Occipital lobe (tissue), 2 donors: ENCODE measurements around the gene KCNH6. TPM values are rescaled to one million over a fixed set of nuclear protein-coding genes. Genes with fewer than 3 reads are reported as not detected.

Source experiments
- DNase-seq: peaks from one replicate; lab custom pipeline; 2025; lab: John Stamatoyannopoulos, UW
- total RNA-seq: library from RNA; depleted of rRNA; stranded (reverse); fragments of >200 nt; gene quantifications from one replicate; pipeline ENCODE4 v1.2.3, GENCODE V29; 2014

KCNH6 gene
- total RNA-seq, 1 donor from 2014 or later = 0.16 TPM

GRCh38 chr17:63488851-63489250, 34.3 kb upstream of the KCNH6 start:
- no peak for DNase-seq

GRCh38 chr17:63489291-63489690, 33.9 kb upstream of the KCNH6 start:
- DNase-seq = no peak

- DNase-seq = no peak
Observed at GRCh38 chr17:63490329-63490728, 32.8 kb upstream of the KCNH6 start.

GRCh38 chr17:63490858-63491400, 32.2 kb upstream of the KCNH6 start:
- DNase-seq = no peak

GRCh38 chr17:63491413-63491812, 31.7 kb upstream of the KCNH6 start:
- DNase-seq = no peak

GRCh38 chr17:63491977-63492618, 31.1 kb upstream of the KCNH6 start:
- no peak for DNase-seq

- no peak for DNase-seq
Observed at GRCh38 chr17:63492940-63493339, 30.2 kb upstream of the KCNH6 start.

- DNase-seq = no peak
Observed at GRCh38 chr17:63493411-63493810, 29.7 kb upstream of the KCNH6 start.

- no peak for DNase-seq
Observed at GRCh38 chr17:63494300-63494928, 28.7 kb upstream of the KCNH6 start.

- no peak for DNase-seq
Observed at GRCh38 chr17:63495491-63495890, 27.7 kb upstream of the KCNH6 start.

- DNase-seq = no peak
Observed at GRCh38 chr17:63496177-63496576, 27.0 kb upstream of the KCNH6 start.

- no peak for DNase-seq
Observed at GRCh38 chr17:63496663-63497400, 26.3 kb upstream of the KCNH6 start.

- no peak for DNase-seq
Observed at GRCh38 chr17:63497708-63498483, 25.3 kb upstream of the KCNH6 start.

- DNase-seq = no peak
Observed at GRCh38 chr17:63498626-63499195, 24.4 kb upstream of the KCNH6 start.

GRCh38 chr17:63500543-63501390, 22.4 kb upstream of the KCNH6 start:
- DNase-seq = no peak

GRCh38 chr17:63503341-63503705, 19.8 kb upstream of the KCNH6 start:
- DNase-seq = no peak

GRCh38 chr17:63504261-63504660, 18.9 kb upstream of the KCNH6 start:
- no peak for DNase-seq

GRCh38 chr17:63505341-63505740, 17.8 kb upstream of the KCNH6 start:
- no peak for DNase-seq

- no peak for DNase-seq
Observed at GRCh38 chr17:63506627-63507026, 16.5 kb upstream of the KCNH6 start.

GRCh38 chr17:63511331-63511730, 11.8 kb upstream of the KCNH6 start:
- DNase-seq = no peak
